HepG2 (cell line): ENCODE data around the gene PIGN. TPM values are rescaled to one million over a fixed set of nuclear protein-coding genes. Genes with fewer than 3 reads are reported as not detected.

Experiments
- AGO2 ChIP-seq: fragments of 200-400 bp; formaldehyde crosslinking; optimal IDR thresholded peaks from 2 replicates; pipeline ENCODE3; 2017; ENCODE audit warnings: mild to moderate bottlenecking, low read depth, low read length, moderate library complexity
- ETV5 ChIP-seq: IDR thresholded peaks from 2 replicates; pipeline ENCODE4 v1.6.1; 2018; ENCODE audit warnings: missing biosample characterization, missing genetic modification reagents, inconsistent platforms, borderline replicate concordance
- FIP1L1 ChIP-seq: fragments of 200-400 bp; formaldehyde crosslinking; IDR thresholded peaks from 2 replicates; pipeline ENCODE4 v1.6.1; 2018; ENCODE audit warnings: low read depth, mild to moderate bottlenecking, low read length, moderate library complexity, borderline replicate concordance; ENCODE audit not compliant: insufficient read depth
- FOXJ3 ChIP-seq: sonication (generic); formaldehyde crosslinking; IDR thresholded peaks from 2 replicates; pipeline ENCODE4 v1.4.0; 2020; ENCODE audit warnings: missing genetic modification reagents, mild to moderate bottlenecking, borderline replicate concordance
- GATAD1 ChIP-seq: IDR thresholded peaks from 2 replicates; pipeline ENCODE4 v1.6.1; 2016; ENCODE audit warnings: missing genetic modification reagents, missing compliant biosample characterization
- HCFC1 ChIP-seq: fragments of 150-350 bp; IDR thresholded peaks from 2 replicates; pipeline ENCODE4 v1.6.1; 2014; ENCODE audit warnings: low read depth, low read length
- LCORL ChIP-seq, 2 experiments: fragments of 450-650 bp in 1 of 2; sonication (generic) in 1 of 2; formaldehyde crosslinking in 1 of 2; IDR thresholded peaks; 2 replicates each; pipeline versions ENCODE4 v1.5.0 to v1.6.1; 2017 to 2020; ENCODE audit warnings: antibody characterized with exemption in 1 of 2, missing genetic modification reagents in 1 of 2
- MEIS1 ChIP-seq: sonication (generic); formaldehyde crosslinking; IDR thresholded peaks from 2 replicates; pipeline ENCODE4 v1.9.0; 2021; ENCODE audit warnings: mild to moderate bottlenecking, missing genetic modification reagents, moderate library complexity, borderline replicate concordance
- NAIF1 ChIP-seq: sonication (generic); formaldehyde crosslinking; IDR thresholded peaks from 2 replicates; pipeline ENCODE4 v1.5.0; 2020; ENCODE audit warnings: mild to moderate bottlenecking, missing genetic modification reagents, borderline replicate concordance
- PHF8 ChIP-seq: sonication (generic); formaldehyde crosslinking; IDR thresholded peaks from 2 replicates; pipeline ENCODE4 v1.5.0; 2020; ENCODE audit warnings: missing genetic modification reagents
- SIN3B ChIP-seq: fragments of 150-350 bp; IDR thresholded peaks from 2 replicates; pipeline ENCODE4 v1.6.1; 2014; ENCODE audit warnings: low read length
- SOX6 ChIP-seq, 2 experiments: fragments of 450-650 bp in 1 of 2; sonication (generic) in 1 of 2; formaldehyde crosslinking in 1 of 2; IDR thresholded peaks; 2 replicates each; pipeline versions ENCODE4 v1.4.0 to v1.6.1; 2017 to 2020; ENCODE audit warnings: antibody characterized with exemption in 1 of 2, mild to moderate bottlenecking in 1 of 2, missing genetic modification reagents in 1 of 2
- TAF15 ChIP-seq: fragments of 200-400 bp; formaldehyde crosslinking; IDR thresholded peaks from one replicate; pipeline ENCODE4 v1.6.1; 2018; ENCODE audit warnings: mild to moderate bottlenecking, low read depth, low read length; ENCODE audit not compliant: poor library complexity, severe bottlenecking
- TERF1 ChIP-seq: sonication (generic); formaldehyde crosslinking; IDR thresholded peaks from 2 replicates; pipeline ENCODE4 v1.8.0; 2022; ENCODE audit warnings: mild to moderate bottlenecking, missing genetic modification reagents, moderate library complexity
- TMF1 ChIP-seq: sonication (generic); formaldehyde crosslinking; IDR thresholded peaks from 2 replicates; pipeline ENCODE4 v1.8.1; 2022; ENCODE audit warnings: low read depth, missing genetic modification reagents
- YEATS4 ChIP-seq: sonication (generic); formaldehyde crosslinking; IDR thresholded peaks from 2 replicates; pipeline ENCODE4 v1.4.0; 2020; ENCODE audit warnings: missing genetic modification reagents, borderline replicate concordance
- ZBTB2 ChIP-seq: sonication (generic); formaldehyde crosslinking; IDR thresholded peaks from 2 replicates; pipeline ENCODE4 v1.8.0; 2022; ENCODE audit warnings: low read depth, missing genetic modification reagents
- ZFX ChIP-seq: sonication (generic); formaldehyde crosslinking; IDR thresholded peaks from 2 replicates; pipeline ENCODE4 v1.4.0; 2020; ENCODE audit warnings: mild to moderate bottlenecking, low read depth, missing genetic modification reagents, moderate library complexity
- ZNF225 ChIP-seq: sonication (generic); formaldehyde crosslinking; IDR thresholded peaks from 2 replicates; pipeline ENCODE4 v1.4.0; 2020; ENCODE audit warnings: mild to moderate bottlenecking, missing genetic modification reagents
- ZNF296 ChIP-seq: sonication (generic); formaldehyde crosslinking; conservative IDR thresholded peaks from 2 replicates; pipeline ENCODE4 v1.5.0; 2020; ENCODE audit warnings: mild to moderate bottlenecking, missing genetic modification reagents
- ZNF317 ChIP-seq: sonication (generic); formaldehyde crosslinking; IDR thresholded peaks from 2 replicates; pipeline ENCODE4 v1.5.0; 2020; ENCODE audit warnings: mild to moderate bottlenecking, missing genetic modification reagents
- ZNF335 ChIP-seq: sonication (generic); formaldehyde crosslinking; IDR thresholded peaks from 2 replicates; pipeline ENCODE4 v1.4.0; 2020; ENCODE audit warnings: missing genetic modification reagents
- ZNF383 ChIP-seq: sonication (generic); formaldehyde crosslinking; IDR thresholded peaks from 2 replicates; pipeline ENCODE4 v1.4.0; 2020; ENCODE audit warnings: missing genetic modification reagents, mild to moderate bottlenecking, borderline replicate concordance
- ZNF713 ChIP-seq: sonication (generic); formaldehyde crosslinking; IDR thresholded peaks from 2 replicates; pipeline ENCODE4 v1.4.0; 2020; ENCODE audit warnings: mild to moderate bottlenecking, missing genetic modification reagents
- ZNF75D ChIP-seq: sonication (generic); formaldehyde crosslinking; IDR thresholded peaks from 2 replicates; pipeline ENCODE4 v1.8.1; 2023; ENCODE audit warnings: missing genetic modification reagents, mild to moderate bottlenecking, borderline replicate concordance
- ZNF780A ChIP-seq: sonication (generic); formaldehyde crosslinking; IDR thresholded peaks from 2 replicates; pipeline ENCODE4 v1.8.0; 2022; ENCODE audit warnings: mild to moderate bottlenecking, missing genetic modification reagents, moderate library complexity
- ZNF883 ChIP-seq: sonication (generic); formaldehyde crosslinking; IDR thresholded peaks from 2 replicates; pipeline ENCODE4 v1.5.1; 2020; ENCODE audit warnings: mild to moderate bottlenecking, missing genetic modification reagents; ENCODE audit errors: not compliant biosample characterization
- ZSCAN9 ChIP-seq: IDR thresholded peaks from 2 replicates; pipeline ENCODE4 v1.6.1; 2016; ENCODE audit warnings: borderline replicate concordance
- polyA plus RNA-seq, 8 experiments: library from polyadenylated mRNA; depleted of rRNA in 3 of 8; stranded (reverse) in 7 of 8; unstranded in 1 of 8; fragments of >200 nt; fragmentation: Illumina TruSeq in 4 of 8; extraction: Trizol in 4 of 8; gene quantifications; 2 replicates each; pipeline versions ENCODE4 v1.2.1 to v1.2.3, GENCODE V29; 2011 to 2016; ENCODE audit warnings: low read depth in 4 of 8, missing spikeins in 1 of 8, mixed read lengths in 1 of 8; ENCODE audit not compliant: insufficient read depth in 1 of 8
- total RNA-seq, 5 experiments: library from RNA; depleted of rRNA; stranded (reverse); fragments of >200 nt; fragmentation: Illumina TruSeq; extraction: Trizol; gene quantifications; 2 replicates each; pipeline ENCODE4 v1.2.3, GENCODE V29; 2016; ENCODE audit warnings: low read depth in 1 of 5

Gene PIGN
- total and polyA plus RNA-seq, 2 of the 13 experiments (the other 11 are each of a cell fraction or from before 2014, with no cell fraction given) = 15.5 to 33.6 TPM

DNA sequence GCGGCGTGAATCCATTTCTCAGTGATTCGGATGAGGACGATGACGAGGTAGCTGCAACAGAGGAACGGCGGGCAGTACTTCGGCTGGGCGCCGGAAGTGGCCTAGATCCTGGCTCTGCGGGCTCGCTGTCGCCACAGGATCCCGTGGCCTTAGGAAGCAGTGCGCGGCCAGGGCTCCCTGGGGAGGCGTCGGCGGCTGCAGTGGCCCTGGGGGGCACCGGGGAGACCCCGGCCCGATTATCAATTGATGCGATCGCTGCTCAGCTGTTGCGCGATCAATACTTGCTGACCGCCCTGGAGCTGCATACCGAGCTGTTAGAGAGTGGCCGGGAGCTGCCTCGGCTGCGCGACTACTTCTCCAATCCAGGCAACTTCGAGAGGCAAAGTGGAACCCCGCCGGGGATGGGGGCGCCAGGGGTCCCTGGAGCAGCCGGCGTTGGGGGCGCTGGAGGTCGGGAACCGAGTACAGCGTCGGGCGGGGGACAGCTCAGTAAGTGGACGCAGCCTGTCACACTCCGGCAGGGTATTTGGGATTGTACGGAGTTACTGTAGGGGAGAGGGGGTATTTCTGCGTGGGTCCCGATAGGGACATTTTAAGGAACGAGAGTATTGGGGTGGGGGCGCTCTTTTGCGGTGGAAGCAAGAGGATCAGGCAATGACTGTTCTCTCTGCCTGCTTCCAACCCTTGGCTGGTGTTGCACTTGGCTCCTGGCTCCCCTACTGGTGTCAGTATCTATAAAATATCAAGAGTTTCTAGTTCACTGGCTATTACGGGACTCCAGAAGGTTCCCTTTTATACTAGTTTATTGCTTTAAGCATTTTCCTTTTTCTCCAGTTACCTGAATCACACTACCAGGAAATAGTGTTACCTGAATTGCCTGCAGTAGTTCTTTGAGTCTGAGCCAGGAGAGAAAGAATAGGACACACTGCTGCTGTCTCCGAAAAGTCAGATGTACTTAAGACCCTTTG is 971 bp upstream of the PIGN start (continued):
- TF ChIP-seq TMF1 (CRISPR knock-in tag) (no peak), TERF1 (CRISPR knock-in tag) (no peak), SOX6 (IDR thresholded peaks at IDR 0.05) (no peak), SOX6 (CRISPR knock-in tag; IDR thresholded peaks at IDR 0.05) (peak; percentile 4; the same call in 1 of the 2 replicates), ZNF335 (no peak), NAIF1 (no peak), HCFC1 (no peak), MEIS1 (CRISPR knock-in tag) (no peak), SIN3B (no peak), TAF15 (no peak), ZNF780A (CRISPR knock-in tag) (no peak), YEATS4 (no peak), ZBTB2 (0 out of 2 replicates have a peak, but pooled peaks have one; percentile 22), FIP1L1 (no peak), LCORL (IDR thresholded peaks at IDR 0.05) (no peak), LCORL (CRISPR knock-in tag; IDR thresholded peaks at IDR 0.05) (no peak), ZNF75D (CRISPR knock-in tag) (no peak), ZNF383 (CRISPR knock-in tag) (no peak), ZNF883 (CRISPR knock-in tag) (no peak), PHF8 (CRISPR knock-in tag) (peak; percentile 14; the same call in 1 of the 2 replicates), ZNF296 (CRISPR knock-in tag) (no peak), ZFX (CRISPR knock-in tag) (peak; percentile 1; the same call in 1 of the 2 replicates), ZNF713 (CRISPR knock-in tag) (no peak), ZNF317 (CRISPR knock-in tag) (no peak), ZSCAN9 (CRISPR knock-in tag) (0 out of 2 replicates have a peak, but pooled peaks have one; percentile 8), GATAD1 (CRISPR knock-in tag) (no peak), FOXJ3 (no peak), ZNF225 (CRISPR knock-in tag) (peak; percentile 51; the same call in 1 of the 2 replicates), AGO2 (peak; percentile 69), ETV5 (no peak)
